Vagina (tissue), 2 donors: ENCODE data around the gene NUBPL. TPM values are rescaled to one million over a fixed set of nuclear protein-coding genes. Genes with fewer than 3 reads are reported as not detected.
"Not testable (repeated sequence)": the region's sequence is repeated elsewhere in the genome, so short reads cannot be mapped to it uniquely, and the experiment has no call there.

Experiments used
- DNase-seq, 2 donors: peaks; one replicate each; pipeline ENCODE4 v3.0.0-alpha.2; 2017; ENCODE audit errors: extremely low spot score in 2 of 2
- H3K27ac ChIP-seq: fragments of 200-600 bp; sonication (generic); one replicate; pipeline ENCODE4 v1.5.1; 2019
- H3K27me3 ChIP-seq: fragments of 200-600 bp; sonication (generic); one replicate; pipeline ENCODE4 v1.5.1; 2019
- H3K36me3 ChIP-seq, 2 donors: fragments of 200-600 bp; sonication (generic); one replicate each; pipeline ENCODE4 v1.5.1; 2017 to 2019
- H3K4me1 ChIP-seq: fragments of 200-600 bp; sonication (generic); one replicate; pipeline ENCODE4 v1.5.1; 2019
- H3K4me3 ChIP-seq, 2 donors: fragments of 200-600 bp; sonication (generic); 1 replicate in 1 of 2; 2 replicates in 1 of 2; pipeline ENCODE4 v1.5.1; 2016 to 2019
- H3K9me3 ChIP-seq: fragments of 200-600 bp; sonication (generic); one replicate; pipeline ENCODE4 v1.5.1; 2019
- POLR2A ChIP-seq, 2 donors: fragments of 450-650 bp; IDR thresholded peaks; one replicate each; pipeline ENCODE4 v1.6.1; 2017; ENCODE audit warnings: antibody characterized with exemption in 2 of 2, mild to moderate bottlenecking in 2 of 2, moderate library complexity in 2 of 2
- POLR2AphosphoS5 ChIP-seq, 2 donors: sonication (generic); formaldehyde crosslinking; IDR thresholded peaks; one replicate each; pipeline ENCODE4 v1.9.0; 2017; ENCODE audit warnings: antibody characterized with exemption in 2 of 2, mild to moderate bottlenecking in 2 of 2, low read depth in 1 of 2; ENCODE audit not compliant: insufficient read depth in 1 of 2
- intact Hi-C: fragments of 100-400 bp; cut with DNase I; formaldehyde crosslinking; loops from one replicate; pipeline ENCODE4 v1.15.1; 2023
- total RNA-seq: library from RNA; depleted of rRNA; stranded (reverse); fragments of >200 nt; gene quantifications from one replicate; pipeline ENCODE4 v1.2.3, GENCODE V29; 2016
- TF ChIP-seq, protein P1 (sequence below), 3 experiments: fragments of 450-650 bp in 2 of 3; fragments of 200-600 bp in 1 of 3; sonication (generic) in 1 of 3; IDR thresholded peaks; one replicate each; pipeline ENCODE4 v1.5.1; 2017 to 2019; ENCODE audit warnings: antibody characterized with exemption in 3 of 3, mild to moderate bottlenecking in 2 of 3, moderate library complexity in 2 of 3

NUBPL gene
- total RNA-seq, 1 donor from 2014 or later: 8.6 TPM

DNA sequence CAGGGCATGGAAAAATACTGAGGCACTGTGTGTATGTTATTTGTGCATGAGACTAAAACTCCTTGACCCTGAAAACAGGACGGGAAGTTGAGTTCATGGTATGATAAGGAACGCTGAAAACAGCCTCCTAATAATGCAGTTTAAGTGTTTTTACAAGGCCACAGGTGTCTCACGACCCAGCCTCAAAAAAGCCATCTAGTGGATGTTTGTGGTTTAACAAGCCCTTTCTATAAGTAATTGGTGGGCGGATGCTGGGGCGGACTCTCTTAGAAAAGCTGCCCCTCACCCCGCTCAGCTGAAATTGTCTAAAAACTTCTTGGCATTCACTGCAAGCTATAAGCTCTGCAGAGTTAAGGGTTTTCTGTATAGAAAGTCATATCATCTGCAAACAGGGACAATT is 184.5 kb downstream of the NUBPL start:
- no peaks in the 10 kb centered on the region for H3K27me3 ChIP-seq
- intact Hi-C loops: no loop called here
- no peak for TF ChIP-seq POLR2AphosphoS5 (IDR thresholded peaks at IDR 0.05; ENCODE audit: insufficient read depth in 1 of 2, low read depth in 1 of 2)
- TF ChIP-seq POLR2A (IDR thresholded peaks at IDR 0.05): no peak
- TF ChIP-seq, protein P1, sequence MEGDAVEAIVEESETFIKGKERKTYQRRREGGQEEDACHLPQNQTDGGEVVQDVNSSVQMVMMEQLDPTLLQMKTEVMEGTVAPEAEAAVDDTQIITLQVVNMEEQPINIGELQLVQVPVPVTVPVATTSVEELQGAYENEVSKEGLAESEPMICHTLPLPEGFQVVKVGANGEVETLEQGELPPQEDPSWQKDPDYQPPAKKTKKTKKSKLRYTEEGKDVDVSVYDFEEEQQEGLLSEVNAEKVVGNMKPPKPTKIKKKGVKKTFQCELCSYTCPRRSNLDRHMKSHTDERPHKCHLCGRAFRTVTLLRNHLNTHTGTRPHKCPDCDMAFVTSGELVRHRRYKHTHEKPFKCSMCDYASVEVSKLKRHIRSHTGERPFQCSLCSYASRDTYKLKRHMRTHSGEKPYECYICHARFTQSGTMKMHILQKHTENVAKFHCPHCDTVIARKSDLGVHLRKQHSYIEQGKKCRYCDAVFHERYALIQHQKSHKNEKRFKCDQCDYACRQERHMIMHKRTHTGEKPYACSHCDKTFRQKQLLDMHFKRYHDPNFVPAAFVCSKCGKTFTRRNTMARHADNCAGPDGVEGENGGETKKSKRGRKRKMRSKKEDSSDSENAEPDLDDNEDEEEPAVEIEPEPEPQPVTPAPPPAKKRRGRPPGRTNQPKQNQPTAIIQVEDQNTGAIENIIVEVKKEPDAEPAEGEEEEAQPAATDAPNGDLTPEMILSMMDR (IDR thresholded peaks at IDR 0.05): no peak
- H3K4me1 ChIP-seq: no peaks in the 10 kb centered on the region
- no peak overlapping the region for H3K4me3 ChIP-seq
- peaks cover 12% of the 10 kb centered on the region for H3K9me3 ChIP-seq
- H3K27ac ChIP-seq: no peak overlapping the region
- no peaks in the 10 kb centered on the region for H3K36me3 ChIP-seq
- no peak for DNase-seq

- H3K4me1 ChIP-seq: no peaks in the 10 kb centered on the region
- H3K36me3 ChIP-seq: no peaks in the 10 kb centered on the region
- intact Hi-C loops: no loop called here
- peaks cover 12% of the 10 kb centered on the region for H3K9me3 ChIP-seq
- no peak overlapping the region for H3K27ac ChIP-seq
- no peak for DNase-seq
- H3K27me3 ChIP-seq: no peaks in the 10 kb centered on the region
- H3K4me3 ChIP-seq: no peak overlapping the region
- TF ChIP-seq, protein P1 (IDR thresholded peaks at IDR 0.05): no peak
- TF ChIP-seq POLR2AphosphoS5 (IDR thresholded peaks at IDR 0.05; ENCODE audit: insufficient read depth in 1 of 2, low read depth in 1 of 2): no peak
- TF ChIP-seq POLR2A (IDR thresholded peaks at IDR 0.05): no peak
These were observed 185.1 kb downstream of the NUBPL start for GRCh38 chr14:31746326-31746725.

DNA sequence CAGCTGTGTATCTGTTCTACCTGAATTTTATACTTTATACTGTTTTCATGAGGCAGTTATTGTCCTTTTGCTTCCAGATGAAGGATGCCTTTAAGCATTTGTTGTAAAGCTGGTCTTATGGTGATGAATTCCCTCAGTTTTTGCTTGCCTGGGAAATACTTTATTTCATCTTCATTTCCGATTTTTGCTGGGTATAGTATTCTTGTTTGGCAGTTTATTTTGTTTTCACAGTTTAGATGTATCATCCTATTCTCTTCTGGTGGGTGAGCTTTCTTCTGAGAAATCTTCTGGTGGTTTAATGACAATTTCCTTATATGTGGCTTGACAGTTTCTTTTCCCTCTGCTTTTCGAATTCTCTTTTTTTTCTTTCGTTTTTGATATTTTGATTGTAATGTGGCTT is 188.1 kb downstream of the NUBPL start:
- DNase-seq: no peak
- H3K27me3 ChIP-seq: no peaks in the 10 kb centered on the region
- H3K27ac ChIP-seq: no peak overlapping the region
- intact Hi-C loops: no loop called here
- H3K36me3 ChIP-seq: no peaks in the 10 kb centered on the region
- TF ChIP-seq POLR2AphosphoS5 (IDR thresholded peaks at IDR 0.05; ENCODE audit: insufficient read depth in 1 of 2, low read depth in 1 of 2) (no peak), POLR2A (IDR thresholded peaks at IDR 0.05) (no peak)
- TF ChIP-seq, protein P1 (IDR thresholded peaks at IDR 0.05): no peak
- no peak overlapping the region for H3K4me3 ChIP-seq
- no peaks in the 10 kb centered on the region for H3K4me1 ChIP-seq
- H3K9me3 ChIP-seq: peaks cover 12% of the 10 kb centered on the region

DNA sequence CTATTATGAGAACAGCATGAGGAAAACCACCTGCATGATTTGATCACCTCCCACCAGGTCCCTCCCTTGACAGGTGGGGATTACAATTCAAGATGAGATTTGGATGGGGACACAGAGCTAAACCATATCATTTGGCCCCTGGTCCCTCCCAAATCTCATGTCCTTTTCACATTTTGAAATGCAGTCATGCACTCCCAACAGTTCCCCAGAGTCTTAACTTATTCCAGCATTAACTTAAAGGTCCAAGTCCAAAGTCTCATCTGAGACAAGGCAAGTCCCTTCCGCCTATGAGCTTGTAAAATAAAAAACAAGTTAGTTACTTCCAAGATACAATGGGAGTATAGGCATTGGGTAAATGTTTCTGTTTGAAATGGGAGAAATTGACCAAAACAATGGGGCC is 189.8 kb downstream of the NUBPL start:
- intact Hi-C loops, H3K4me3 ChIP-seq, H3K27me3 ChIP-seq, DNase-seq, H3K4me1 ChIP-seq, H3K27ac ChIP-seq, H3K36me3 ChIP-seq, H3K9me3 ChIP-seq: not testable (repeated sequence)

- no peak overlapping the region for H3K27ac ChIP-seq
- no peaks in the 10 kb centered on the region for H3K36me3 ChIP-seq
- H3K9me3 ChIP-seq: peaks cover 3% of the 10 kb centered on the region
- DNase-seq: no peak
- H3K4me3 ChIP-seq: no peak overlapping the region
- no peaks in the 10 kb centered on the region for H3K4me1 ChIP-seq
- H3K27me3 ChIP-seq: no peaks in the 10 kb centered on the region
- no peak for TF ChIP-seq POLR2A (IDR thresholded peaks at IDR 0.05)
- TF ChIP-seq, protein P1 (IDR thresholded peaks at IDR 0.05): no peak
- no peak for TF ChIP-seq POLR2AphosphoS5 (IDR thresholded peaks at IDR 0.05; ENCODE audit: insufficient read depth in 1 of 2, low read depth in 1 of 2)
- intact Hi-C loops: no loop called here
These were observed 191.9 kb downstream of the NUBPL start for GRCh38 chr14:31752867-31753661.
